ENCODE results near the gene C20orf173. TPM values are rescaled to one million over a fixed set of nuclear protein-coding genes. Genes with fewer than 3 reads are reported as not detected.

Gene C20orf173
- total and polyA plus RNA-seq, 2 donors (not counting 1 experiment from before 2014, with no cell fraction given): not detected

DNA sequence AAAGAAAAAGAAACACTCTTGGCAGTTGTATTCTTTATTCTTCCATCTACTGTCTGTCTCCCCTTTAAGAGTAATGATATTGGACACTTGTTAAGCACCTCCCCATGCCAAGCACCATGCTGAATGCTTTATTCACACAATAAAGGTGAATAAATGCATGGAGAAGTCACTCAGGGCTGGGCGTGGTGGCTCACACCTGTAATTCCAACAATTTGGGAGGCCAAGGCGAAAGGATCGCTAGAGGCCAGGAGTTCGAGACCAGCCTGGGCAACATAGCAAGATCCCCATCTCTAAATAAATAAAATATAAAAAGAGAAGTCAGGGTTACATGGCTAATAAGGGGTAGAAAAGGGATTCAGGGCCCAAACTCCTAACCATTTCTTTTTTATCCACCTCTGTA lies 42.0 kb downstream of the C20orf173 start:
- H3K79me2 ChIP-seq (ENCODE audit: control insufficient read depth, insufficient read depth, low read length): no peaks in the 10 kb centered on the region
- H3K36me3 ChIP-seq (ENCODE audit: control insufficient read depth, insufficient read depth, low read length): peaks cover 20% of the 10 kb centered on the region
- no peak overlapping the region for H3K9ac ChIP-seq (ENCODE audit: insufficient read depth, low read length)
- no peaks in the 10 kb centered on the region for H3K4me1 ChIP-seq (ENCODE audit: control insufficient read depth, extremely low read depth, insufficient read depth, low read length)
- TF ChIP-seq EZH2 (IDR thresholded peaks at IDR 0.05; ENCODE audit: low read length, missing control alignments): no peak
- TF ChIP-seq, protein P1, sequence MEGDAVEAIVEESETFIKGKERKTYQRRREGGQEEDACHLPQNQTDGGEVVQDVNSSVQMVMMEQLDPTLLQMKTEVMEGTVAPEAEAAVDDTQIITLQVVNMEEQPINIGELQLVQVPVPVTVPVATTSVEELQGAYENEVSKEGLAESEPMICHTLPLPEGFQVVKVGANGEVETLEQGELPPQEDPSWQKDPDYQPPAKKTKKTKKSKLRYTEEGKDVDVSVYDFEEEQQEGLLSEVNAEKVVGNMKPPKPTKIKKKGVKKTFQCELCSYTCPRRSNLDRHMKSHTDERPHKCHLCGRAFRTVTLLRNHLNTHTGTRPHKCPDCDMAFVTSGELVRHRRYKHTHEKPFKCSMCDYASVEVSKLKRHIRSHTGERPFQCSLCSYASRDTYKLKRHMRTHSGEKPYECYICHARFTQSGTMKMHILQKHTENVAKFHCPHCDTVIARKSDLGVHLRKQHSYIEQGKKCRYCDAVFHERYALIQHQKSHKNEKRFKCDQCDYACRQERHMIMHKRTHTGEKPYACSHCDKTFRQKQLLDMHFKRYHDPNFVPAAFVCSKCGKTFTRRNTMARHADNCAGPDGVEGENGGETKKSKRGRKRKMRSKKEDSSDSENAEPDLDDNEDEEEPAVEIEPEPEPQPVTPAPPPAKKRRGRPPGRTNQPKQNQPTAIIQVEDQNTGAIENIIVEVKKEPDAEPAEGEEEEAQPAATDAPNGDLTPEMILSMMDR (conservative IDR thresholded peaks at IDR 0.05 in 1 of 2, IDR thresholded peaks at IDR 0.05 in 1 of 2; ENCODE audit: low read depth in 1 of 2, low read length in 2 of 2): no peak
- H3K4me2 ChIP-seq (ENCODE audit: extremely low read depth, insufficient read depth, low read length): no peak overlapping the region
- no peaks in the 10 kb centered on the region for H3K9me3 ChIP-seq (ENCODE audit: control insufficient read depth, insufficient read depth, low read depth, low read length)
- H4K20me1 ChIP-seq (ENCODE audit: control insufficient read depth, extremely low read depth, insufficient read depth, low read length): no peaks in the 10 kb centered on the region
- no peak overlapping the region for H2AFZ ChIP-seq (ENCODE audit: low read length)
- no peaks in the 10 kb centered on the region for H3K27me3 ChIP-seq (ENCODE audit: control insufficient read depth, insufficient read depth, low read length)
- no peak overlapping the region for H3K27ac ChIP-seq (ENCODE audit: insufficient read depth, low read length)
- DNase-seq (ENCODE audit: low read depth in 2 of 2): no peak
- H3K4me3 ChIP-seq (replicated peaks in 1 of 4; ENCODE audit: control extremely low read depth in 1 of 4, insufficient read depth in 1 of 4, low read depth in 3 of 4, low read length in 4 of 4): no peak overlapping the region

DNA sequence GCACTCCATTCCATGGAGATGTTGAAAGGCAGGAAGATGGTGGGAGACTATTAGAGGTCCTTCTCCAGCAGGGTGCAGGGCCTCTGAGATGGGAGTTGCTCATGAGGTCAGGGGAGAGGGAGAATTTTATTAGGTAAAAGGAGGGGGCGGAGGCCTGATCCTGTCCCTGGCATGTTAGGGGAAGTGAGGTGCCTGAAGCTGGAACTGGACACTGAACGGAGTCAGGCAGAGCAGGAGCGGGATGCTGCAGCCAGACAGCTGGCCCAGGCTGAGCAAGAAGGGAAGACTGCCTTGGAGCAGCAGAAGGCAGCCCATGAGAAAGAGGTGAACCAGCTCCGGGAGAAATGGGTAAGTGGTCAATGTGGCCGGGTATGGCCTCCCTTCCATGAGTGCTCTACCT lies 49.7 kb downstream of the C20orf173 start:
- Histone ChIP-seq H3K36me3 (ENCODE audit: control insufficient read depth, insufficient read depth, low read length) (peaks cover 19% of the 10 kb centered on the region), H3K4me1 (ENCODE audit: control insufficient read depth, extremely low read depth, insufficient read depth, low read length) (no peaks in the 10 kb centered on the region), H3K4me3 (replicated peaks in 1 of 4; ENCODE audit: control extremely low read depth in 1 of 4, insufficient read depth in 1 of 4, low read depth in 3 of 4, low read length in 4 of 4) (no peak overlapping the region), H3K79me2 (ENCODE audit: control insufficient read depth, insufficient read depth, low read length) (no peaks in the 10 kb centered on the region), H3K4me2 (ENCODE audit: extremely low read depth, insufficient read depth, low read length) (no peak overlapping the region), H3K27ac (ENCODE audit: insufficient read depth, low read length) (no peak overlapping the region), H3K27me3 (ENCODE audit: control insufficient read depth, insufficient read depth, low read length) (no peaks in the 10 kb centered on the region), H3K9ac (ENCODE audit: insufficient read depth, low read length) (no peak overlapping the region), H3K9me3 (ENCODE audit: control insufficient read depth, insufficient read depth, low read depth, low read length) (no peaks in the 10 kb centered on the region), H4K20me1 (ENCODE audit: control insufficient read depth, extremely low read depth, insufficient read depth, low read length) (no peaks in the 10 kb centered on the region), H2AFZ (ENCODE audit: low read length) (no peak overlapping the region)
- DNase-seq (ENCODE audit: low read depth in 2 of 2): no peak
- TF ChIP-seq, protein P1 (conservative IDR thresholded peaks at IDR 0.05 in 1 of 2, IDR thresholded peaks at IDR 0.05 in 1 of 2; ENCODE audit: low read depth in 1 of 2, low read length in 2 of 2): no peak
- TF ChIP-seq EZH2 (IDR thresholded peaks at IDR 0.05; ENCODE audit: low read length, missing control alignments): no peak

GRCh38 chr20:35478804-35479472 lies 50.5 kb downstream of the C20orf173 start:
- Histone ChIP-seq H3K9ac (ENCODE audit: insufficient read depth, low read length) (no peak overlapping the region), H3K79me2 (ENCODE audit: control insufficient read depth, insufficient read depth, low read length) (no peaks in the 10 kb centered on the region), H3K4me1 (ENCODE audit: control insufficient read depth, extremely low read depth, insufficient read depth, low read length) (no peaks in the 10 kb centered on the region), H3K36me3 (ENCODE audit: control insufficient read depth, insufficient read depth, low read length) (peaks cover 20% of the 10 kb centered on the region), H3K4me3 (replicated peaks in 1 of 4; ENCODE audit: control extremely low read depth in 1 of 4, insufficient read depth in 1 of 4, low read depth in 3 of 4, low read length in 4 of 4) (no peak overlapping the region), H3K9me3 (ENCODE audit: control insufficient read depth, insufficient read depth, low read depth, low read length) (no peaks in the 10 kb centered on the region), H3K27me3 (ENCODE audit: control insufficient read depth, insufficient read depth, low read length) (no peaks in the 10 kb centered on the region), H4K20me1 (ENCODE audit: control insufficient read depth, extremely low read depth, insufficient read depth, low read length) (no peaks in the 10 kb centered on the region), H3K4me2 (ENCODE audit: extremely low read depth, insufficient read depth, low read length) (no peak overlapping the region), H3K27ac (ENCODE audit: insufficient read depth, low read length) (no peak overlapping the region), H2AFZ (ENCODE audit: low read length) (no peak overlapping the region)
- TF ChIP-seq, protein P1 (conservative IDR thresholded peaks at IDR 0.05 in 1 of 2, IDR thresholded peaks at IDR 0.05 in 1 of 2; ENCODE audit: low read depth in 1 of 2, low read length in 2 of 2): peak in 1 of 2 donors; percentile 4
- no peak for TF ChIP-seq EZH2 (IDR thresholded peaks at IDR 0.05; ENCODE audit: low read length, missing control alignments)
- DNase-seq (ENCODE audit: low read depth in 2 of 2): no peak

Other genes starting within 250 kb of the C20orf173 start
- gene EIF6, start 244.9 kb downstream of the C20orf173 start, total RNA-seq: 111 and 117 TPM in 2 replicates
- 156 and 187 TPM in 2 replicates for gene EIF6, start 244.9 kb downstream of the C20orf173 start, polyA plus RNA-seq
- gene FAM83C, start 237.2 kb downstream of the C20orf173 start, total RNA-seq: not detected in 2 replicates
- 0.02 TPM in 1 of 2 replicates, not detected in the other for gene FAM83C, start 237.2 kb downstream of the C20orf173 start, polyA plus RNA-seq
- gene UQCC1, start 117.7 kb downstream of the C20orf173 start, total RNA-seq: 31.3 and 41.1 TPM in 2 replicates
- 31.1 and 36.5 TPM in 2 replicates for gene UQCC1, start 117.7 kb downstream of the C20orf173 start, polyA plus RNA-seq
- gene GDF5, start 91.4 kb downstream of the C20orf173 start, total RNA-seq: 50.1 and 91.3 TPM in 2 replicates
- 30.6 and 54.5 TPM in 2 replicates for gene GDF5, start 91.4 kb downstream of the C20orf173 start, polyA plus RNA-seq
- 24.7 and 45.9 TPM in 2 replicates for gene CEP250, start 74.1 kb downstream of the C20orf173 start, total RNA-seq
- 11.3 and 11.8 TPM in 2 replicates for gene CEP250, start 74.1 kb downstream of the C20orf173 start, polyA plus RNA-seq
- 355 and 455 TPM in 2 replicates for gene ERGIC3, start 12.4 kb upstream of the C20orf173 start, total RNA-seq
- 335 and 398 TPM in 2 replicates for gene ERGIC3, start 12.4 kb upstream of the C20orf173 start, polyA plus RNA-seq
- 6.6 and 8.5 TPM in 2 replicates for gene SPAG4, start 86.2 kb upstream of the C20orf173 start, total RNA-seq
- 2.6 and 4.3 TPM in 2 replicates for gene SPAG4, start 86.2 kb upstream of the C20orf173 start, polyA plus RNA-seq
- 88.8 and 101 TPM in 2 replicates for gene CPNE1, start 135.2 kb upstream of the C20orf173 start, total RNA-seq
- gene CPNE1, start 135.2 kb upstream of the C20orf173 start, polyA plus RNA-seq: 128 and 146 TPM in 2 replicates
- gene RBM12, start 135.2 kb upstream of the C20orf173 start, total RNA-seq: 29.9 and 31.8 TPM in 2 replicates
- gene RBM12, start 135.2 kb upstream of the C20orf173 start, polyA plus RNA-seq: 109 and 126 TPM in 2 replicates
- 31.7 and 36.5 TPM in 2 replicates for gene NFS1, start 169.7 kb upstream of the C20orf173 start, total RNA-seq
- gene NFS1, start 169.7 kb upstream of the C20orf173 start, polyA plus RNA-seq: 34.7 and 37.7 TPM in 2 replicates
- gene ROMO1, start 169.8 kb upstream of the C20orf173 start, total RNA-seq: 118 and 239 TPM in 2 replicates
- gene ROMO1, start 169.8 kb upstream of the C20orf173 start, polyA plus RNA-seq: 205 and 222 TPM in 2 replicates
- 462 and 465 TPM in 2 replicates for gene RBM39, start 212.6 kb upstream of the C20orf173 start, total RNA-seq
- 43.1 and 57.7 TPM in 2 replicates for gene RBM39, start 212.6 kb upstream of the C20orf173 start, polyA plus RNA-seq
- 28.2 and 40.1 TPM in 2 replicates for gene PHF20, start 242.4 kb upstream of the C20orf173 start, total RNA-seq
- 31.4 and 32.5 TPM in 2 replicates for gene PHF20, start 242.4 kb upstream of the C20orf173 start, polyA plus RNA-seq

All from fibroblast of lung (primary cell).